T47D (cell line): ENCODE results near the gene ZNF333.
"Not testable (repeated sequence)": the region's sequence is repeated elsewhere in the genome, so short reads cannot be mapped to it uniquely, and the experiment has no call there.

ENCODE experiments used
- DNase-seq, 2 experiments: peaks; one replicate each; pipeline versions ENCODE4 v3.0.0 to v3.0.0-alpha.2; 2011 to 2012; ENCODE audit warnings: low read depth in 1 of 2, low spot score in 1 of 2
- JUND ChIP-seq: IDR thresholded peaks from 2 replicates; pipeline ENCODE4 v1.6.1; 2012; ENCODE audit warnings: low read depth
- in situ Hi-C: cut with HindIII; loops from 2 replicates; pipeline ENCODE4 v1.10.0; 2016; ENCODE audit warnings: low sequenced_read_pairs, low pct_unique_long_range_greater_than_20kb

The ZNF333 gene

GRCh38 chr19:14763497-14764145 is 73.8 kb downstream of the ZNF333 start:
- no peak for DNase-seq
- no peak for TF ChIP-seq JUND
- in situ Hi-C loops, result no loop called here

GRCh38 chr19:14764401-14764800 is 74.6 kb downstream of the ZNF333 start:
- in situ Hi-C loops, result no loop called here
- no peak for TF ChIP-seq JUND
- DNase-seq, result no peak

- DNase-seq, in situ Hi-C loops: not testable (repeated sequence)
Observed at GRCh38 chr19:14765403-14765802, 75.6 kb downstream of the ZNF333 start.

- in situ Hi-C loops, DNase-seq: not testable (repeated sequence)
Observed at GRCh38 chr19:14765841-14766240, 76.0 kb downstream of the ZNF333 start.

GRCh38 chr19:14767466-14767971 is 77.7 kb downstream of the ZNF333 start:
- no peak for TF ChIP-seq JUND
- no peak for DNase-seq
- in situ Hi-C loops, result no loop called here

GRCh38 chr19:14768001-14768400 is 78.2 kb downstream of the ZNF333 start:
- in situ Hi-C loops, result no loop called here
- TF ChIP-seq JUND, result no peak
- DNase-seq, result no peak

- in situ Hi-C loops, result no loop called here
- DNase-seq, result no peak
- TF ChIP-seq JUND, result no peak
Observed at GRCh38 chr19:14769201-14769600, 79.4 kb downstream of the ZNF333 start.

GRCh38 chr19:14770136-14770535 is 80.3 kb downstream of the ZNF333 start:
- TF ChIP-seq JUND, result no peak
- in situ Hi-C loops, result no loop called here
- DNase-seq, result no peak

- in situ Hi-C loops, result no loop called here
- DNase-seq, result no peak
- TF ChIP-seq JUND, result no peak
Observed at GRCh38 chr19:14770944-14771839, 81.3 kb downstream of the ZNF333 start.

GRCh38 chr19:14772467-14772866 is 82.6 kb downstream of the ZNF333 start:
- in situ Hi-C loops, result no loop called here
- no peak for TF ChIP-seq JUND
- DNase-seq, result no peak

- in situ Hi-C loops, result no loop called here
- no peak for DNase-seq
- TF ChIP-seq JUND, result no peak
Observed at GRCh38 chr19:14772995-14773394, 83.1 kb downstream of the ZNF333 start.

GRCh38 chr19:14773722-14774121 is 83.9 kb downstream of the ZNF333 start:
- in situ Hi-C loops, DNase-seq: not testable (repeated sequence)

- in situ Hi-C loops, result no loop called here
- no peak for TF ChIP-seq JUND
Observed at GRCh38 chr19:14774373-14774772, 84.5 kb downstream of the ZNF333 start.

GRCh38 chr19:14775326-14775725 is 85.5 kb downstream of the ZNF333 start:
- in situ Hi-C loops, DNase-seq: not testable (repeated sequence)

More at GRCh38 chr19:14774373-14774772, 84.5 kb downstream of the ZNF333 start:
- no peak for DNase-seq
